ENCODE results near the gene TBX2. TPM values are rescaled to one million over a fixed set of nuclear protein-coding genes. Genes with fewer than 3 reads are reported as not detected.

TBX2 gene
- total RNA-seq, 1 donor from 2014 or later, result not detected

DNA sequence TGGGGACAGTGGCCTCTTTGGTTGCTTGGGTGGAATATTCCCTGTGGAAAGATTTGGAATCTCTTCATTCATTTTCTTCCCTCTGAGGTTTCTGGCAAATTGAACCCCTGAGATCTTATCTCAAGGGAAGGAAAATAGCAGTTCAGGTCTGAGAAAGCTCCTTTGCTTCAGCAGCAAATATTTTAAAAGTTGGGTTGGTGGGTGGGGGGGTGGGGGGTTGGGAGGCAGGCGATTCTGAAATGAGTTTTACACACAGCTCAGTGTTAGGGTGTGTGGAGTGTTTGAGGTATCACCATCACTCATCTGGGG, 6.8 kb downstream of the TBX2 start:
- Mint-ChIP-seq H3K4me3 (no peak overlapping the region), H3K27ac (no peak overlapping the region), H3K27me3 (peaks cover 71% of the 10 kb centered on the region), H3K36me3 (ENCODE audit: low read depth) (peaks cover 4% of the 10 kb centered on the region), H3K9me3 (no peaks in the 10 kb centered on the region), H3K4me1 (peaks cover 19% of the 10 kb centered on the region)
- DNase-seq, result no peak
- intact Hi-C loops (cut with micrococcal nuclease), result no loop called here

DNA sequence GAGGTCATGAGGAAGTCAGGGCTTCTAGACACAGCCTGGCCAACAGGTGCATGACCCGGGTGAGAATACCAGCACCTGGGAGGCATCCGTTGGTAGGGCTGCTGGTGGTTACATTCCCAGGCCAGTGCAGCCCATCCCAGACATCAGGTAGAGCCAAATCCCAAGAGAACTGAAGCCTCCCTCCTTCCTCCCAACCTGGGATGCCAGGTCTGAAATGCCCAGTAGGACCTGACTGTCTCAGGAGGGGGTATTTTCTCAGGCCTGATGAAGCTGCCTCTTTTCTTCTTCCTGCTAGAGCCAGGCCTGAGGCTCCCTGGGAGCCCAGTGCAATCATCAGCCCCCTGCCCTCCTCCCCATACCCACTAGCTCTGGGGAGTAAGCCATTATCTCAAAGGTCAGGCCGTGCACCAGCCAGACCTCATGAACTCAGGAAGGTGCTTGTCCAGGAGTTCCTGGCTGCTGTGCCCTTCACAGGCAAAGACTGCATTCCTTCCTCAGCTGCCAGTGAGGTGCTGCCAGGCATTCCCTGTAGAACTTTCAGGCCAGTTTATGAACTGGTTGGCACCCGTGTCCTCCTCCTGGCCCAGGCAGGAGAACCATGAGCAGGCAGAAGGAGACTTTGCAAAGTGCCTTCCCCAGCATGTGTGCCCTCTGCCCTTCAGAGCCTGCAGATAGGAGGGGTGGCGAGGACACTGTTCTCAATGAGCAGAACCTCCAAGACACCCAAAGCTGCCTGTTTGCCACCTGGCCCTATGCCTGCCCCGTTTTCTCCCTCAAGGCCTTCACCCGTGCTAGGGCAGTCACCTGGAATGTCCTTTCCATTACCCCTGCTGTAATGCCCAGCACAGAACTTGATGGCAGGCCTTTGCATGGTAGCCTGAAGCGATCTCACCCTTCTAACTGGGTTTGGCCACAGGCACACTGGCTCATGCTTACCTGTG, 7.6 kb downstream of the TBX2 start:
- no peak overlapping the region for H3K4me3 Mint-ChIP-seq
- DNase-seq, result no peak
- intact Hi-C loops (cut with micrococcal nuclease), result no loop called here
- no peaks in the 10 kb centered on the region for H3K9me3 Mint-ChIP-seq
- peaks cover 4% of the 10 kb centered on the region for H3K36me3 Mint-ChIP-seq (ENCODE audit: low read depth)
- H3K27me3 Mint-ChIP-seq, result peaks cover 65% of the 10 kb centered on the region
- H3K27ac Mint-ChIP-seq, result no peak overlapping the region
- peaks cover 19% of the 10 kb centered on the region for H3K4me1 Mint-ChIP-seq

- peak overlapping the region; percentile 67 for H3K4me3 Mint-ChIP-seq
- DNase-seq, result peak; percentile 56
- H3K27me3 Mint-ChIP-seq, result peaks cover 58% of the 10 kb centered on the region
- peaks cover 11% of the 10 kb centered on the region for H3K4me1 Mint-ChIP-seq
- intact Hi-C loops (cut with micrococcal nuclease), result no loop called here
- H3K27ac Mint-ChIP-seq, result peak overlapping the region; percentile 60
- peaks cover 2% of the 10 kb centered on the region for H3K36me3 Mint-ChIP-seq (ENCODE audit: low read depth)
- no peaks in the 10 kb centered on the region for H3K9me3 Mint-ChIP-seq
Measured at GRCh38 chr17:61408151-61409041, 8.8 kb downstream of the TBX2 start.

- Mint-ChIP-seq H3K9me3 (no peaks in the 10 kb centered on the region), H3K27me3 (peaks cover 58% of the 10 kb centered on the region), H3K36me3 (ENCODE audit: low read depth) (peaks cover 2% of the 10 kb centered on the region), H3K4me3 (peak overlapping the region; percentile 65), H3K4me1 (peaks cover 11% of the 10 kb centered on the region), H3K27ac (no peak overlapping the region)
- DNase-seq, result peak; percentile 81
- intact Hi-C loops (cut with micrococcal nuclease), result loop anchor here (5.0 to 10.0 kb wide), 3 partner anchors 175 to 653 kb away; no protein-coding TSS in a partner anchor
Measured at GRCh38 chr17:61409301-61410112, 9.9 kb downstream of the TBX2 start.

GRCh38 chr17:61410141-61411010, 10.7 kb downstream of the TBX2 start:
- Mint-ChIP-seq H3K27me3 (peaks cover 61% of the 10 kb centered on the region), H3K27ac (no peak overlapping the region), H3K9me3 (no peaks in the 10 kb centered on the region), H3K4me3 (peak overlapping the region; percentile 64), H3K36me3 (ENCODE audit: low read depth) (peaks cover 2% of the 10 kb centered on the region), H3K4me1 (peaks cover 11% of the 10 kb centered on the region)
- intact Hi-C loops (cut with micrococcal nuclease), result loop anchor here (5.0 to 10.0 kb wide), 3 partner anchors 174 to 652 kb away; no protein-coding TSS in a partner anchor
- DNase-seq, result peak; percentile 90

DNA sequence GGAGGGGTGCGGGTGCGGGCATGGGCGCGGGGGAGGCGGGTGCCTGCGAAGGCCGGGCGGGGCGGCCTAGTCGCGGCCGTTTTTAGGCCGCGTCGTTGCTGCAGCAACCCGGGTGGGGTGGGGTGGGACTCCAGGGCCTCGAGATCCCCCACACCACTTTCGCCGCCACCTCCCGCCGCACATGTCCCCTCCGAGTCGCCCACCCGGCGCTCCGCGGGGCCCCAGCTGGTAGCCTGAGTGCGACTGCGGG, 11.3 kb downstream of the TBX2 start:
- peak overlapping the region; percentile 62 for H3K4me3 Mint-ChIP-seq
- peaks cover 2% of the 10 kb centered on the region for H3K36me3 Mint-ChIP-seq (ENCODE audit: low read depth)
- intact Hi-C loops (cut with micrococcal nuclease), result loop anchor here (5.0 to 10.0 kb wide), 3 partner anchors 174 to 651 kb away; no protein-coding TSS in a partner anchor
- DNase-seq, result no peak
- H3K4me1 Mint-ChIP-seq, result peaks cover 11% of the 10 kb centered on the region
- peaks cover 62% of the 10 kb centered on the region for H3K27me3 Mint-ChIP-seq
- H3K9me3 Mint-ChIP-seq, result no peaks in the 10 kb centered on the region
- no peak overlapping the region for H3K27ac Mint-ChIP-seq

GRCh38 chr17:61411261-61412142, 11.9 kb downstream of the TBX2 start:
- no peaks in the 10 kb centered on the region for H3K9me3 Mint-ChIP-seq
- H3K36me3 Mint-ChIP-seq (ENCODE audit: low read depth), result peaks cover 2% of the 10 kb centered on the region
- H3K27ac Mint-ChIP-seq, result no peak overlapping the region
- DNase-seq, result peak; percentile 73
- peak overlapping the region; percentile 69 for H3K4me3 Mint-ChIP-seq
- peaks cover 60% of the 10 kb centered on the region for H3K27me3 Mint-ChIP-seq
- intact Hi-C loops (cut with micrococcal nuclease), result loop anchor here (1.0 to 10.0 kb wide), 4 partner anchors 140 to 651 kb away; no protein-coding TSS in a partner anchor
- H3K4me1 Mint-ChIP-seq, result peaks cover 11% of the 10 kb centered on the region

- peak; percentile 94 for DNase-seq
Measured at GRCh38 chr17:61412143-61412859, 12.7 kb downstream of the TBX2 start.

DNA sequence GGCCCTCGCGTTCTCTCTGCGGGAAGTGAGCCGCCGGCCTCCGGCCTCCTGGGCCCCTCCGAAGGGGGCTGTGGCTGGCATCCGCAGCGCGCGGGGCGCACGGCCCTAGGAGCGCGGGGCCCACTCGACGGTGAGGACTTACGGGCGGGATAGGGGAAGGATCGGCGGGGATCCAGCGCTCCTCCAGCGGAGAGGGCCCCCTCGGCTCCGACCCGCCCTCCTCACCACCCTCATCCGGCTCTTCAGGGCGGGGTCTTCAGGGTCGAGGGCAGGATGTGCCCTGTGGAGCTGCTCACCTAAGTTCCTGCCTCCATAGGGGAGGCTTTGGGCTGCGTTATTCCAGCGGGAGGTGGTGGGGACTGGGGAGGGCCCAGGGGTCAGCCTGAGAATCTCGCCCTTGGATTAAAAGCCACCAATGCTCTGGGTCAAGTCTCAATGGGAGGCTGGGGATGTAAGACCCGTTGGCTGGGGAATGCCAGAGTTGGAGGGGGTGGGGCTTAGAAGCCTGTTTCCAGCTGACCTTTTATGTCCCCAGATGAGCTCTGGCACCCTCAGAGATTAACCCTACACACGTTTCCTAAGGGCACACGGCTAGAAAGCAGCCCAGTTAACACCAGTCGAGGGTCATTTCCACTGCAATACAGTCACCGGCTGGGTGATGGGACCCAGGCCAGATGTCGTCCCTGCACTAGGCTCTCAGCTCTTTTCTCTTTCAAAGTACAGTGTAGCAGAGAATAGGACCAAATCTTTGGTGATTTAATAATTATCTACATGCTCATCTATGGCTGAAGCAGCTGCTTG, 13.4 kb downstream of the TBX2 start:
- intact Hi-C loops (cut with micrococcal nuclease), result loop anchor here (1.0 to 10.0 kb wide), 4 partner anchors 138 to 649 kb away; no protein-coding TSS in a partner anchor
- DNase-seq, result peak; percentile 56
- no peaks in the 10 kb centered on the region for H3K9me3 Mint-ChIP-seq
- H3K4me1 Mint-ChIP-seq, result peaks cover 11% of the 10 kb centered on the region
- no peak overlapping the region for H3K27ac Mint-ChIP-seq
- H3K4me3 Mint-ChIP-seq, result peak overlapping the region; percentile 56
- peaks cover 49% of the 10 kb centered on the region for H3K27me3 Mint-ChIP-seq
- peaks cover 2% of the 10 kb centered on the region for H3K36me3 Mint-ChIP-seq (ENCODE audit: low read depth)

More at GRCh38 chr17:61412143-61412859, 12.7 kb downstream of the TBX2 start:
- H3K4me1 Mint-ChIP-seq, result peaks cover 11% of the 10 kb centered on the region
- H3K4me3 Mint-ChIP-seq, result peak overlapping the region; percentile 69
- no peaks in the 10 kb centered on the region for H3K9me3 Mint-ChIP-seq
- no peak overlapping the region for H3K27ac Mint-ChIP-seq
- intact Hi-C loops (cut with micrococcal nuclease), result loop anchor here (1.0 to 10.0 kb wide), 4 partner anchors 139 to 650 kb away; no protein-coding TSS in a partner anchor
- H3K36me3 Mint-ChIP-seq (ENCODE audit: low read depth), result peaks cover 2% of the 10 kb centered on the region
- H3K27me3 Mint-ChIP-seq, result peaks cover 53% of the 10 kb centered on the region

DNA sequence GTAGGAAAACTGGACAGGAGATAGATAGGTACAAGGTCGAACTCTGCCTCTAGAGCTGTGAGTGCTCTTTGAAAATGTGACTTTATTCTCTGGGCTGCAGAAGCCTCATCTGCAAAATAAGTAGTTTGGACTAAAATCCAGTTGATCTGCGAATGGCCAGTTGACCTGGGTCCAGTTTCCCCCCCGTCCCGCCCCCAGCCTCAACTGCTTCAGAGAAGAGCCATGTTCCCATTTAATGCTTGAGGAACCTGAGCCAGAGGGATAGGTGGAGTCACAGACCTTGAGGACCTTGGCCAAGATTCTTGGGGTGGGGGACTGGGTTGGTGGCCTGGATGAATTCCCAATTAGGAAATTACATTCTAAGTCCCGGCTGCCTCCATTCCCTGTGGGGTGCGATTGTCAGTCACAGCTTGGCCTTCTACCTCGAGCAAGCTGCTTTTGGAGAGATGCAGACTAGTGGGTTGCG, 14.1 kb downstream of the TBX2 start:
- no peak for DNase-seq
- peaks cover 46% of the 10 kb centered on the region for H3K27me3 Mint-ChIP-seq
- peaks cover 11% of the 10 kb centered on the region for H3K4me1 Mint-ChIP-seq
- no peaks in the 10 kb centered on the region for H3K9me3 Mint-ChIP-seq
- peaks cover 2% of the 10 kb centered on the region for H3K36me3 Mint-ChIP-seq (ENCODE audit: low read depth)
- intact Hi-C loops (cut with micrococcal nuclease), result loop anchor here (5.0 to 10.0 kb wide), 3 partner anchors 171 to 649 kb away; no protein-coding TSS in a partner anchor
- no peak overlapping the region for H3K27ac Mint-ChIP-seq
- no peak overlapping the region for H3K4me3 Mint-ChIP-seq

Measured in activated CD4-positive, alpha-beta T cell treated with anti-CD3 and anti-CD28 coated beads, Interleukin-2, amount 10 ng/mL, durations not matched to agents 24 days and 14 days (primary cell).